Measurements from ENCODE around the gene ADCY9.
"Not testable (repeated sequence)": the region's sequence is repeated elsewhere in the genome, so short reads cannot be mapped to it uniquely, and the experiment has no call there.

Gene ADCY9

DNA sequence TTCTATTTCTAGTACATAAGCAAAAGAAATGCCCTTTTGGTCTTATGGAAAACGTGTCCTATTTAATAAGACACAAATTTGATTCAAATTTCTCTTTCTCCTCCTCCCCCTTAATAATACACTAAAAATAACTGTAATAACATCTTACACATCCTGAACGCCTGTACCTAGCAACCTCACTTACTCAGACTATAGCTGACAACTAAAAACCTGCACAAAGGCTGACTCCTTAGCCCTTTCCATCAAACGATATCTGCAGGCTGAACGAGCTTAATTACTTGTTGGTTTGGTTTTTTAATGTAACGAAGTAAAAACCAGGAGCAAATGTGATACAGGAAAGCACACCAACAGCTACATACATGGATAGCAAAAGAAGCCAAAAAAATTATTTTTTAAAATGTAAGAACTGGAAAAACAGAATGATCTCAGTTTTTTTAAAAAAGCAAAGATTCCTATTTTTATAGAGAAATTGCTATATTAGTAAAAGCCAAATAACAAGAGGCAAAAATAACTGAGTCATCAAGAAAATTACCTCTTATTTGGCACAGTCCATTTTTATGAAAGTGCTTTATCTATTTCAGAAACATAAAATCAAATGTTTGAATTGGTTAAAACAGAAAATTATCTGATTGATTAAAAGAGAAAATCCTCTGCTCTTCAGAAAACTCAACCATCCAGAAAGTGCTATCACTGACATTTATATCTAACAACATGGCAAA, 23.5 kb downstream of the ADCY9 start:
- no peak for DNase-seq

DNA sequence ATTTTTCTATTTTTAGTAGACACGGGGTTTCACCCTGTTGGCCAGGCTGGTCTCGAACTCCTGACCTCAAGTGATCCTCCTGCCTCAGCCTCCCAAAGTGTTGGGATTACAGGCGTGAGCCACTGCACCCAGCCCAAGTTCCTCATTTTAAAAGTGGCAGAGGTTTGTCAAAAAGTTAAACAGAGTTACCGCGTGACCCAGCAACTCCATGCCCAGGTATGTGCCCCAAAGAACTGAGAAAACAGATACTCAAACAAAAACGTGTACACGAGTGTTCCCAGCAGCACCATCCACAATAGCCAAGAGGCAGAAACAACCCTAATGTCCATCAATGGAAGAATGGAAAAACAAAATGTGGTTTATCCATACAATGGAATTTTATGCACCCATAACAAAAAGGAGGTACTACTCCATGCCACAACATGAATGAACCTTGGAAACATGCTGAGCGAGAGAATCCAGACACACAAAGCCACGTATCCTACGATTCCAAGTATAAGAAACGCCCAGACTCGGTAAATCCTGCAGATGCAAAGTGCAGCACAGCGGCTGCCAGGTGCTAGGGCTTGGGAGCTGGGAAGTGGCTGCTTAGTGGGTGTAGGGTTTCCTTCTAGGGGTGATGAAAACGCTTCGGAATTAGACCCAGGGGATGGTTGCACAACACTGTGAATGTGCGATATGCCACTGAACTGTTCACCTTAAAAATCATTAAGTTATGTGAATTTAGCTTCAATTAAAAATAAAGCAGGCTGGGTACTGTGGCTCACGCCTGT, 24.8 kb downstream of the ADCY9 start:
- DNase-seq = no peak

DNA sequence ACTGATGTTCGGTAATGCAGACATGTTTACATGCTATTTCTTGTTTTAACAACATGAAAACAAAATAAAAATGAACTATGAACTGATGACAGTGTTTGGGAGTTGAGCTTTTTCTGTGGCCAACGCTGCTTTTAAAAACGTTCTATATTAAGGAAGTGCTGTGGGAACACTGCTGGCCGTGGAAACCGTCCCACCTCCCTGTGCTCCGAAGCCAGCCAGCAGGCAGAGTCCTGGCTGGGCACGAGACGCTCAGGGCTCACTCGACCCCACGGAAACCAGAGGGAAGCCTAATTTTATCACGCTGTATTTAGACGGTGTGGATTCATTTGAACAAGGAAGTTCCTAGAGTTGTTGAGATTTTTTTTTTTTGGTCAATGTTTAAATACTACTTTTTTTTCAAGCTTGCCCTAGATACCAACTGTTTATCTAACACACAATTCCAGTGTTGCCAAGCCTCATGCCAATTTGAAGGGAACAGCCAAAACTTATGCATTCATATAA, 25.8 kb downstream of the ADCY9 start:
- no peak for DNase-seq

DNA sequence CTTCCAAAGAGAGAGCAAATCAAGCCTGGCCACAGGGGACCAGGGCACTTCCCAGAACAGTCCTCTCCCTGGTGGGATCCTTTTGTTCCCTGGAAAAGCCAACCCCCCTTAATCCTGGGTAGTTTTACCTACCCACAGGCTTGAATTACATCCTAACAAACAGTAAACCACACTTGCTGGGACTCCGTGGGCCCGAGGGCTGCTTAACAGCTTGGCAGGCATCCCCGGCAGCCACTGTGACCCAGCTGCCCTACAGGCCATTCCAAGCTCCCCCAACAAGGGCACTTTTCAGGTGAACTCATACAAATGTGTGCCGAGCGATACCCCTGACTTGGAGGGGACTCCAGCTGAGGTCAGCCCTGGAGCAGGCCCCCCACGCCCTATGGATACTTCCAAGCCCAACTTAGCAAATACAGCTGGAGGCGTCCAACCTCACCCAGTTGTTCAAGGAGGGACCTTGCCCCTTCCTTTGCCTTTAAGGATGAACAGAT, 26.4 kb downstream of the ADCY9 start:
- DNase-seq = no peak

GRCh38 chr16:4089251-4089810, 26.9 kb downstream of the ADCY9 start:
- DNase-seq = no peak

DNA sequence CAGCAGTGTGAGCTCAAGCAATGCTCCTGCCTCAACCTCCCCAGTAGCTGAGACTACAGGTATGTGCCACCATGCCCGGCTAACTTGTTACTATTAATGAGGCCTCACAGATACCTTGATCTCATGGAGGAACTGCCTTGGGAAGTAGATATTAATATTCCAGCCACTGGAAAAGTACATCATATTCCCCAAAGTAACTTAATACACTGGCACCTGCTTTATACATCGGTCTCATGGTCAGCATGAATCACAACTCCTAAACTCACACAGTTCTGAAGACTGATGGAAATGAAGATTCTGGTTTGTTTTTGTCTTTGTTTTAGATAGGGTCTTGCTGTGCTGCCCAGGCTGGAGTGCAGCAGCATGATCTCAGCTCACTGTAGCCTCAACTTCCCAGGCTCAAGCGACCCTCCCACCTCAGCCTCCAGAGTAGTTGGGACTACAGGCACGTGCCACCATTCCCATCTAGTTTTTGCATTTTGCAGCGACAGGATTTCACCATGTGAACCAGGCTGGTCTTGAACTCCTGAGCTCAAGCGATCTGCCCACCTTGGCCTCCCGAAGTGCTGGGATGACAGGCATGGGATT, 28.2 kb downstream of the ADCY9 start:
- DNase-seq = no peak

GRCh38 chr16:4087099-4087885, 28.9 kb downstream of the ADCY9 start:
- no peak for DNase-seq

GRCh38 chr16:4086153-4086552, 30.1 kb downstream of the ADCY9 start:
- DNase-seq = no peak

GRCh38 chr16:4085405-4085970, 30.8 kb downstream of the ADCY9 start:
- no peak for DNase-seq

- no peak for DNase-seq
Measured at GRCh38 chr16:4083347-4083870, 32.8 kb downstream of the ADCY9 start.

- no peak for DNase-seq
Measured at GRCh38 chr16:4082474-4083044, 33.7 kb downstream of the ADCY9 start.

- peak; percentile 35 for DNase-seq
Measured at GRCh38 chr16:4081521-4082021, 34.7 kb downstream of the ADCY9 start.

DNA sequence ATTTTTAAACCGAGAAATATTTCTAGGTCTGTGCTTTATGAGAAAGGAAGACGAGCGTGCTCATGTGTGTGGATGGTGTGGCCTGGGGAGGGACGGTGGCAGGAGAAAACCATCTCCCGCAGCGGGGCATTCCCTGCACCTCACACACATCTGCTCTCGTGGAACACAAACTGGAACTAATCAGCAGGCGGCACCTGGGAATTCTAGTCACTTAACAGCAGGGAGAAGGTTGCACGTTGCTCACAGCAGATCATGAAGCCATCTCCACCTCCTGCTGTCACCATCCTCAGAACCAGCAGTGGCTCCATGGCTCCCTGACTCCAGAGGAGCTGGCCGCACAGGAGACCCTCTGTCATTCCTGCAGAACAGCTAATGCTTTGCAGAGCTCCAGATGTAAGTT, 35.2 kb downstream of the ADCY9 start:
- no peak for DNase-seq

DNA sequence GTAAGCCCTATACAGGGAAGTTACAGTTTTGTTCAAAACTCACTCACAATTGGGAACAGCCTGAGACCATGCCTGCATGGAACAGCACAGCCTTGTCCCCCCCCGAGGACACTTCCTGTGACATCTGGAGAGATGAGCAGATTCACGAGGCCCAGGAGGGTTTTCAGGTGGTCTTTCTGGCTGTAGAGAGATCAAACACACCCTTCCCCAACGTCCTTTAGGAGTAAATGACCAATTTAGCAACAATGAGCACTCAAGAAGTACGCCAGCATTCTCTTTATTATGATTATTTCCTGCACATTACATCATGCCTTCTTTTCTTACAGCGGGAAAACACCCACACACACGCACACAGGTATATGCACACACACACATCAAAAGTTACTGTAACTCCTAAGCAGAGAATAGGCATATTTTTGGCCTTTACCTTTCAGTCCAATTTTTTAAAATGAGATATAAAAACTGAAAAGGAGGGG, 39.0 kb downstream of the ADCY9 start:
- DNase-seq = no peak

GRCh38 chr16:4075534-4075933, 40.7 kb downstream of the ADCY9 start:
- no peak for DNase-seq

DNA sequence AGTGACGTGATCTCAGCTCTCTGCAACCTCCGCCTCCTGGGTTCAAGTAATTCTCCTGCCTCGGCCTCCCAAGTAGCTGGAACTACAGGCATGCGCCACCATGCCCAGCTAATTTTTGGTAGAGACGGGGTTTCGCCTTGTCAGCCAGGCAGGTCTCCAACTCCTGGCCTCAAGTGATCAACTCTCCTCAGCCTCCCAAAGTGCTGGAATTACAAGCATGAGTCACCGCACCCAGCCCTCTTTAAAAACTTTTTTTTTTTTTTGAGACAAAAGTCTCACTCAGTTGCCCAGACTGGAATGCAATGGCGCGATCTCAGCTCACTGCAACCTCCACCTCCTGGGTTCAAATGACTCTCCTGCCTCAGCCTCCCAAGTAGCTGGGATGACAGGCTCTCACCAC, 43.1 kb downstream of the ADCY9 start:
- DNase-seq = not testable (repeated sequence)

DNA sequence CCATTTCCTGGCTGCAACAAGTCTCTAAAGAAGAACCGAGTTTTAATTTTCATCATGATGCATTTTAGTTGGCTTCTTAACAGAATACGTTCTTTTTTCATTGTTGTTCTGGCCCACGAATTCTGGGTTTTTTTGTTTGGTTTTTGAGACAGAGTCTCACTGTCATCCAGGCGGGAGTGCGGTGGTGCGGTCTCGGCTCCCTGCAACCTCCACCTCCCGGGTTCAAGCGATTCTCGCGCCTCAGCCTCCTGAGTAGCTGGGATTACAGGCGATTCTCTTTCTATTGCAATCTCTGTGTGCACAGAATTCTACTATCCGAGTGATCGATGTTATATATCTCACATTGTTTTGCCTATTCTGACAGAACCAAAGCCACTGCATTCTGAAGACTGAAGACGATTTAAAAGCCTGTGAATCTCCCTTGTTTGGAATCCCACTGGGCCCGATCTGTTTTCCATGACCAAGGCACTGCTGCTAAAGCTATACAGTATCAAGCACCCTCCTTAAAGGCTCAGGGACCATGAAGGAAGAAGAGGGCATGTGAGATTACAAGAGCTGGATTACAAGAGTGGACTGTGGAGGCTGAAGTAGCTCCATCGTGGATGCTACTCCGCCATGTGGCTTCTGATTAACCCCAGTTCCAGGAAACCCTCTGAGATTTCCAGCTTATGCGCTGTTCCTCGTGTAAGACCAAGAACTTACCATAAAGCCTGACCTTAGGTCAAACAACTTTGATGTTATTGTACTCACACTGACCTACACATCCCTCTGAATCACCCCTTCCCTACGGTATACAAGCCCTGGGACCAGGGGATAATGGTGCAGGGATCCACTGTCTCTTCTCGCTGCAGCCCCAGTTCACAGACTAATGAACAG, 44.3 kb downstream of the ADCY9 start:
- DNase-seq = no peak

DNA sequence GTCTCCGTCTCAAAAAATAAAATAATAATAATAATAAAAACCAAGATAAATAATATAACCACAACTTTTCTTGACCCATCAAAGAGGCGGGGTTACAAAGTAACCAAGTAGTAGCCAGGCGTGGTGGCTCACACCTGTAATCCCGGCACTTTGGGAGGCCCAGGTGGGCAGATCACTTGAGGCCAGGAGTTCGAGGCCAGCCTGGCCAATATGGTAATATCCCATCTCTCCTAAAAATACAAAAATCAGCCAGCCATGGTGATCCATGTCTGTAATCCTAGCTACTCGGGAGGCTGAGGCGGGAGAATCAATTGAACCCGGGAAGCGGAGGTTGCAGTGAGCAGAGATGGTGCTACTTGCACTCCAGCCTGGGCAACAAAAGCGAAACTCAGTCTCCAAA, 45.3 kb downstream of the ADCY9 start:
- DNase-seq = no peak

GRCh38 chr16:4067262-4068001, 48.8 kb downstream of the ADCY9 start:
- no peak for DNase-seq
